HG03342 (cell line): ENCODE measurements around the gene PSD.

Experiments
- ATAC-seq: cut with Tn5 transposase; IDR thresholded peaks from one replicate; pipeline ENCODE4 v1.9.1; 2021; ENCODE audit warnings: mild to moderate bottlenecking, moderate library complexity; ENCODE audit not compliant: unreplicated experiment

Gene PSD

DNA sequence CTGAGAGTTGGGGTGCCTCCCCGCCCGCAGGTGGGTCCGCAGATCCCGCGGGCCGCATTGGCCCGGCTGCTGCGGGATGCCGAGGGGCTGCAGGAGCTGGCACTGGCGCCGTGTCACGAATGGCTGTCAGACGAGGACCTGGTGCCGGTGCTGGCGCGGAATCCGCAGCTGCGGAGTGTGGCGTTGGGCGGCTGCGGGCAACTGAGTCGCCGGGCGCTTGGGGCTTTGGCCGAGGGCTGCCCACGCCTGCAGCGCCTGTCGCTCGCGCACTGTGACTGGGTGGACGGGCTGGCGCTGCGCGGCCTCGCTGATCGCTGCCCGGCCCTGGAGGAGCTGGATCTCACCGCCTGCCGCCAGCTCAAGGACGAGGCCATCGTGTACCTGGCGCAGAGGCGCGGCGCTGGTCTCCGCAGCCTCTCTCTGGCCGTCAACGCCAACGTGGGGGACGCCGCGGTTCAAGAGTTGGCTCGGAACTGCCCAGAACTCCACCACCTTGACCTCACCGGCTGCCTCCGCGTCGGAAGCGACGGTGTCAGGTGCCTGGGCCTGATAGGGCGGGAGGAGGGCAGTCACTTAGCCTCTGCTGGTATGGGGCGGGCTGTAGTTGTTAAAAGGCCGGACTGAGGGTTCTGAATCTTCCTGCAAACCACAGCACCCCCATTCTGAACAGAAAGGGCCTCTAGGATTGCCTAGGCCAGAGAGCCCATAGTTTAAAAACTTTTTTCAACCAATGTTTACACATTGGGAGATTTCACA, 3.4 kb upstream of the PSD start:
- peak; percentile 4 for ATAC-seq

DNA sequence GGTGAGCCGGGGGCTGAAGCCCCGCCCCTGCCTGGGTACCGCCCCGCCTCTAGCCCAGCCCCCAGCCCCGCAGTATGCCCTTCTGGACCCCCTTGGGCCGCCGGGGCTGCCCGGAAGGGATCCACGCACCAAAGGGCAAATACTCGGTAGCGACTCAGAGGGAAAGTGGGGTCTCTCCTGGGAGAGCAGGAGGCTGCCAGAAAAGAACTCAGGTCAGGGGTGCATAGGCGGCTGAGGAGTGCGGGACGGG, 2.8 kb upstream of the PSD start:
- ATAC-seq = no peak

DNA sequence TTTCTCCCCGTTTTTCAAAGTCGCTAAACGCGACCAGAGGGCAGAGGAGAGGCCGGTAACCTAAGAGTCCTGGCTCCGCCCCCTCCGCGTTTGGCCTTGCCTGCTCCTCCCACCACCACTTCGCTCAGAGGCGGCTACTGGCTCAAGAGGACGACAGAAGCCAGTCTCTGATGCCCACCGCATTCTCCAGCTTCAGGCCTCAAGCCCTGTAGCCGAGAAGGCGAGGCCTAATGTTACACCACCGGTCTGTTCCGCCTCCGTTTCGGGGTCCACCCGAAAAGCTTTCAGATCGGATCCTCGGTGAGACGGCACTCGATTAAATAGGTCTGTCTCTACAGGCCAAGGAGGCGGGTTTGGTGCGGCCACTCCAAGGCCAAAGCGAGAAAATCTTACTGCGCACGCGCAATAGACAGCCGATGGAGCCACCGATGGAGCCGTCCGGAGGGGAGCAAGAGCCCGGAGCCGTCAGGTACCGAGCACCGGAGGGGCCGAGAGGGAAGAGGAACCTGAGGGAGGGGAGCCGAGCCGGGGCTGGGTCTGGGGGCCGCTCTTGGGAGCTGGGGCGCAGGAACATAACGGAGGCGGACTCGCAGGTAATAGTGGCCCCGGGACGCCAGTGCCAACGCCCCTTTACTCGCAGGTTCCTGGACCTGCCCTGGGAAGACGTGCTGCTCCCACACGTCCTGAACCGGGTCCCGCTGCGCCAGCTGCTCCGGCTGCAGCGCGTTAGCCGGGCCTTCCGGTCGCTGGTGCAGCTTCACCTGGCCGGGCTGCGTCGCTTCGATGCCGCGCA, 2.3 kb upstream of the PSD start, which contains the start of gene FBXL15:
Gene FBXL15, plus strand, starts transcription at position 123 of the 793 bp plus-strand sequence. Its CDS starts 294 bp downstream, at position 417.
- ATAC-seq = peak; percentile 62

DNA sequence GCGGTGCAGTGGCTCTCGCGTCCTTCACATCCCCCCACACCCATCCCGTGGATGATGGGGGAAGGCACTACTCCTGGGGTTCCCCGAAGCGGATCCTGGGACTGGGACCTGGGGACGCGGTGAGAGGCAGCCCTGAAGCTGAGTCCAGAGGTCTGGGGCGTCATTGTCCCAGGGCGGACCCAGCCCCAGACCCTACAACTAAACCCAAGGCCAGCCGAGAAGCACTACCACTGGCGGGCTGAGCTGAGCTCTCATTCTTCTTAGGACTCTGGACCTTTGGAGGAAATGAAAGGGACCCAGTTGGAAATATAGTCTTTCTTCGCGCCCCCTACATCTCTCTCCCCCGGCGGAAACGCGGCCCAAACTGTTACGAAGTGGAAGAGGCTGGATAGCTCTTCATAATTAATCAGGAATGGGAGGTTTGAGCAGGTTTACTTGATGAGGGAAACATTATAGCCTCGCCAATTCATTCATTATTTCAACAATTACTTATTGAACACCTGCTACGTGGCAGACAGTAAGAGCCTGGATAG, 1.7 kb upstream of the PSD start:
- no peak for ATAC-seq

DNA sequence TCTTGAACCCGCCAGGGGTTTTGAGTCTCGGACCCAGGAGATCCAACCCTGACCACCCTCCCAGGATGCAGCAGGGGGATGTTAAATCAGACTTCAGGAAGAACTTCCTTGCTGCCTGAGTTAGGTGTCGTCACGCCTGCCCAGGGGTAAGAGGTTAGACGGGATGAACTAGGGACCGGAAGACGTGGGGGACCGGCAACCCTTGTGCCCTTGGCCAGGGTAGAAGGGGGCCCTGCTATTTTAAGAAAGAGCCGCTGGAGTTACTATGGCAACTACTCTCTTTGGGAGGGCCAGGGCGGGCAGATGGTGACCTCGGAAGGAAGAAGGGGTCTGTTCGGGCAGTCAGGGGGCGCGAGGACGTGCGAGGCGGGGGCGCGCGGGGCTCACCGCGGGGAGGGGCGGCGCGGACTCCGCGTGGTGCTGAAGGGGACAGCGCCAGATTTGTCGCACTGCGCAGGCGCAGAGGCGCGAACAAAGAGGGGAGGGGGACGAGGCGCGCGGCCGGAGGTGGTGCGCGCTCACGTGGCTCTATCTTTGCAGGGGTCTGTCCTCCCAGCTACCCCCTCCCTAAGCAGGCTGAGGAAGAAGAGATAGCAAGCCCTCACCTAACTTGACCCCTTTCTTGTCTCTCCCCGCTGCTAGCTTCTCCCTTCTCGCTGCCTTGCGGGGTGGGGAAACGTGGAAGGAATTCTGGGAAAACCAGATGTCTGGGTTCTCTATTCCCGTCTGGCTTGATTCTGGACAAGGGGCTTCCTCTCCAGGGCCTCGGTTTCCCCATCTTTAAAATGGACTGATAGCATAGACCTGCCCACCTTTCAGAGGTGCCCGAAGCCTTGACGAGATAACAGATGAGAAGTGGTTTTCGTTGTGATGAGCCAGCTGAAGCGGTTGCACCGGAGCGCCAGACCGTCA, 940 bp upstream of the PSD start:
- no peak for ATAC-seq

DNA sequence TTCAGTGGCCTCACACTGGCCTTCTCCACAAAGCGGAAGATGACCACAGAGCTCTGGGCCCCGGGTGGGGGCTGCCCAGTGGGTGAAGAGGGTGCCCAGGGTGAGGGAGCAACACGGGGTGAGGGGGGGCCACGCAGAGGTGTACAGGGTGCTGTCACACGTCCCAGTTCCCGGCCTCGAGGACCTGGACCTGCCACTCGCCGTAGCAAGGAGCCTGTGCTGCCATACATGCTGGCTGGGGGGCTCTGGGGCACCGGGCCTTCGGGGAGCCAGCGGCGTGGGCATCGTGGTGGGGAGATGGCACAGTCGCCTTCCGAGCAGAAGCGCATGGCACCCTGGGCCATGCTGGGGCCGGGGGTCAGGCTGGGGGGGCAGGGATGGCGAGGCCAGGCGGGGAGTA, 1.9 kb downstream of the PSD start:
- no peak for ATAC-seq

DNA sequence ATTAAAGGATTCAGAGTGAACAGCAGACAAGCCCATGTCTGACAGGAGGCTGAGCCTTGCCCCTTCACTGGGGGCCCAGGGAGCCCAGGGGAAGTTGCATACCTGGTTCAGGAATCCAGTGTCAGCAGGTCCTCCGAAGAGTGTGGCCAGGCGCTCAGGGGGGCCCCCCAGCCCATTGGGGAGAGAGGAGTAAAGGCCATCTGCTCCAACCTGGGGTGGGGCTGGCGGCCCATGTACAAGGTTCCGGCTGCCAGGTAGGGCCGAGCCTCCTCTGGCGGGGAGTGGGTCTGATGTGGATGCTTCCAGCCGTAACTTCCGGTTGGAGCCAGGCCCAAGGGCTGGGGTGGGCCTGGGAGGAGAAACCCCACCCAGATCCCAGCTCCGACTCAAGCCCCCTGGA, 2.3 kb downstream of the PSD start:
- no peak for ATAC-seq

DNA sequence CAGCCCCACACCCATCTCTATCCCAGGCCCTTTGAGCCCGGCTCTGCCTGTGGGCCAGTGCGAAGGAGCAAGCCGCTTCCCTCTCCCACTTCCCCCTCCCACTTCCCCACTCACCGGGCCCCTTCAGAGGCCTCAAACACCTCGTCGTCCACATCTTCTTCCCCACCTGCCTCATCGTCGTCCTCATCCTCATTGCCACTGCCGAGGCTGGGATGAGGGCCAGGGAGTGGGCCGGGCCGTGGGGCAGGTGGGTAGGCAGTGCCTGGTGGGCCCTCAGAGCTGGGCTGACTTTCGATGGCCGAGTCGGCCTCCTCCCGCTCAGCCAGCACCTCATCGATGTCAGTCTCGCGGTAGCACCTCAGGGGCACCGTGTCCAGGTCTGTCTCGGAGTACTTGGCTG, 3.8 kb downstream of the PSD start:
- ATAC-seq = no peak

DNA sequence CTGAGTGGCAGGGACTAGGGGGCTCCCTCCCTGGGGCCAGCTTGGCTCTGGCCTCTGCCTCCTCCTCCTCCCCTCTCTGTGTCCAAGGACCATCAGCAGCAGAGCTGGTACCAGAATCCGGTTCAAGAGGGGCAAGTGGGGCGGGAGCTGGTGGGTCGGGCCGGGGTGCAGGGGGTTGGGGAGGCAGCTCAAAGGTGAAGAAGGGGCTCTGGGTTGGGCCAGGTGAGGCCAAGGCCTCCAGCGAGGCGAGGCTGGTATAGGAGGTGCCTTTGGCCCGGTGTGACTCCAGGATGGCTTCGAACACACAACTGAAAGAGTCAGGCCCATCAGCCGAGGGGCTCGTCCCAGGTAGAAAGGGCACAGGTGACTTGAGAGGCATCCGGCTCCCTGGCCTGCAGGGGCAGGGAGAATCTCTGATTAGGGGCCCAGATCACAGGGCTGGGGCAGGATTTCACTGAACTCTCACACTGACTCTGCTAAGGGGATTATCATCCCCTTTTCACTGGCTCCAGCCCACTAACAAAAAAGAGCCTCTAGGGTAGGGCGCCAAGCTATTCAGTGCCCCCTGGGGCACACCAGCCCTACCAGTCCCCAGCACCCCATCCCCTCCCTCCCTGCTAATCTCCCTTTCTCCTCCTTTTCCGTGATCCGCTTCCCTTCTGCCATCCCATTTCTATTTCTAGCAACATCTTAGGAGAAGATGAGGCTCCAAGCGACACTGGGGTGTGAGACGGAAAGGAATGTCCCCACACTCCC, 4.6 kb downstream of the PSD start:
- ATAC-seq = no peak

DNA sequence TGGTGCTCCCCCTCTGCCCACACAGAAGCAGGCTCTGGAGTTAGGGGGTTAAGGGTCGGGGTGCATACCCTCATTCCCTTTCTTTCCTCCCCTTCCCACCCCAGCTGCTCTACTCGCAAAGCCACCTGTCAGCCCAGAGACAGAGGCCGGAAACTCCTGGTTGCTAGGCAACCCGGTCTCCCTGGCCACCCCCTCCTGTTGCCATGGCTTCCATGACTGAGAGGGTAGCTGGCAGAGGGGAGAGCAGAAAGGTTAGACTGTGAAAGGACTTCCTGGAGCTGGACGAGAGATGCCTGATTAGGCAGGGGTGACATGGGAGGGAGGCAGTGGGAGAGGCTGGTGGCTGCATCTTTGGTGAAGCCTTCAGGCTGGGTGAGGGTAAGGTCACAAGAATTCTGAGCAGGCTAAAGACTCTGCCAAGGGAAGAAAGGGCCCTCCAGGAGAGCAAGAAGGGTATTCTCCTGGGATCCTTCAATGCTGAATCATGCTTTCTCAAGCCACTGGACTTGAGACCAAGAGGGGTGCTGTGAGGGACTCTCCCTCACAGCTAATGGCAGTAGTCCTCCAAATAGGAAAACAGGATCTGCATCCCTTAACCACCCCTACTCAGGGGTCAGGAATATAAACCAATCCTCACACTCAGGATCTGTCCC, 5.4 kb downstream of the PSD start:
- no peak for ATAC-seq

DNA sequence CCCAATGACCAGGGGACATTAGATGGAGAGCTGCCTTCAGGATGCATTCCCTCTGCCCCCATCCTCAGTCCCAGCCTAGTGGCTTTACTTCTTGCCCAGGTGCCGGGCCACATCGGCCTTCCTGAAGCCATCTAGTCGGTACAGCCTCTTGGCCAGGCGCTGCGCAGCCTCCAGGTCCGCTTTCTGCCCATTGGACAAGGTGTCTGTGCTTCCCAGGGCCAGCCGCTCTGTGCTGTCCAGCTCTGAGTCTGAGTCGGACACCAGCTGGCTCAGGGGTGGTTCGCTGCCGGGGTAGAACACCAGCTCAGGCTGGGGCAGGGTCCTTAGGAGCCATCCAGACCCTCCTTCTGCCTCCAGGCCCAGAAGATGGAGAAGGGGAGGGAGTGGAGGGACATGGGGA, 6.3 kb downstream of the PSD start:
- no peak for ATAC-seq

DNA sequence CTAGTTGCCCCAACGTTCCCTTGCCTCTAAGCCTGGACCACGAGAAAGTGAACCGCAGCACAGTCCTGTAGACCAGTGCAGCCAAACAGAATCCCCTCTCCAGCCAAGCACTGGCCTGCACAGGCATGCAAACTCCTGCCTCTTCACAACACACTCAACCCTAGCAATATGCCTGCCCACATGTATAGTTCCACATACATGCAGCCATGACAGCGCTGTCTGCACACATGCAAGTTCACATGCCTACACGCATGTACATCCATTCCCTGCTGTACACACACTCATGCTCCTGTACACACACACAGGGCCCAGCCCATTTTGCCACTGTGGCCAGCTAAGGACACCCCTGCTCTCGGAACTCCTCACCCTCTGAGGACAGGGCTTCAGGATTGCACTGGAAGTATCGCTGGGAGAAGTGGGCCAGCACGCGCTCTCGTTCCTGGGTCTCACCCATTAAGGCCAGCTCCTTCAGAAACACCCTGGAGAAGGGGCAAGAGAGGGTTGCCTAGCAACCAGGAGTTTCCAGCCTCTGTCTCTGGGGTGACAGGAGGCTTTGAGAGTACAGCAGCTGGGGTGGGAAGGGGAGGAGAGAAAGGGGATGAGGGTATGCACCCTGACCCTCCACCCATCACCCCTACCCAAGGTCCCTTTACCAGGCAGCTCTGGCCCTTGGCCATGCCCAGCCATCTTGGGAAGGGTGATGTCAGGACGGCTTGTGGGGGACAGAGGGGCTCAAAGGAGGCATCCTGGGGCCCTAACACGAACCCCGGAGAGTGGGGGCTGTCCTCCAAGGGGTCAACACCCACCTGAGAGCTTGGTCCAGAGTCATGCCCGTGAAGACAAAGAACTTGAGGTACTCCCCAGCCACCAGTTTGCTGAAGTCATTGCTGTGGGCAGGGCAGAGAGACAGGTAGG, 7.0 kb downstream of the PSD start:
- no peak for ATAC-seq

DNA sequence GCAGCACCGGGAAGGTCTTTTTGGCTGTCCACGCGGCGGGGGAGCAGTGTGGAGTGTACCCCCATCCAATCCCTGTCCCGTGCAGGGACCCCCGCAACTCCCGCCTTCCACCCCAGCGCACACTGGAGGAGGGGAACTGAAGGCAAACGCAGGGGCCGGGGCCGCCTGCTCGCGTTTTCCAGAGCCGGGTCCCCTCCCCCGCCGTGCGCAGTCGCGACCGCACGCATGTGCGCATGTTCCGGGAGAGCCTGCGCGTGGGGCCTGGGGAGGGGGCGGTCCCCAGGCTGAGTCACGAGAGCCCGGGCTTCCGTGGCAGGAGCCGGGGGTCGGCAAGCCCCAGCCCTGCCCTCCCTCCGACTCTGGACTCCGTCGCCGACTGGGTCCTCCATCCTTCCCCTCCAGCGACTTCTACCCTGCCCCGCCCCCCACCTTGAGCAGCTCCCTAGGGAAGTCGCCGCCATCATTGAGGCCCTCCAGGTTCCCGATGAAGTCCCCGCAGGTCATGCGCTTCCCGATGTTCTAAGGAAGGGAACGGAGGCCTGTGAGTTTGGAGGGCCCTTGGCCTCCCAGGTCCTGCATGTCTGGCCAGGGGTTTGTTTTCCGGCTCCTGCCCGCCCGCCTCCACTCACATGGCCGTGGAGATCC, 8.0 kb downstream of the PSD start:
- no peak for ATAC-seq

DNA sequence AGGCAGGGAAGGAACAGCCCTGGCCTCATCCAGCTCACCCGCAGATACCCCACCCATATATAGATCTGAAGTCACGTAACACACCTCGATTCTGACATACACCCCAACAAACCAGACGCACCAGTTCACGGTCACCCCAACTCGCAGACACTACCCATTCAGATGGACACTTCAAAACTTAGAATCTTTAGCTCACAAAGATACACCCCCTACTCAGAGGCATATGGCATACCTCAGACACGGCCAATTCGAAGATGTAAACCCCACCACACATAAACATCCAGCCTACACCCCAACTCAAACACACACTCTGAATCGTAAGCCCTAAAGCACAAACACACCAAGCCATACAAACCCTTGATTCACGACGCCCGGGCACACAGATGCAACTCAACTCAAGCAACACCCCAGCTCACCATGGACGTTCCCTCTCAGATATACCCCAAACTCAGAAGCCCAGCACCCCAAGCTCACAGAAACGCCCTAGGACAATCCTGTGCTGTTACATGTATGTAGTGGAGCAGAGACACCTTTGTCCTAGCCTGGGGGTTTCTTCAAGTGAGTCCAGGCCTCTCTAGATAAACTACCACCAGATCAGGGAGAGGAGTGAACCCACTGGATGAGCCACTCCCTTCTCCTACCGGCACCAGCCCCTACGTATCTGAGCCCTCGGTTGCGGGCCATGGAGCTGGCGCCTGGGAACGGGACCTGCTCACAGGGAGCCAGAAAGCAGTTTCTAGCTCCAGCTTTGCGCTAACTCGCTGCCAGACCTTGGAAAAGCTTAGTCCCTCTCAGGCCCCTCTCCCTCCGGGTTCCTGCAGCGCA, 8.8 kb downstream of the PSD start:
- ATAC-seq = no peak

DNA sequence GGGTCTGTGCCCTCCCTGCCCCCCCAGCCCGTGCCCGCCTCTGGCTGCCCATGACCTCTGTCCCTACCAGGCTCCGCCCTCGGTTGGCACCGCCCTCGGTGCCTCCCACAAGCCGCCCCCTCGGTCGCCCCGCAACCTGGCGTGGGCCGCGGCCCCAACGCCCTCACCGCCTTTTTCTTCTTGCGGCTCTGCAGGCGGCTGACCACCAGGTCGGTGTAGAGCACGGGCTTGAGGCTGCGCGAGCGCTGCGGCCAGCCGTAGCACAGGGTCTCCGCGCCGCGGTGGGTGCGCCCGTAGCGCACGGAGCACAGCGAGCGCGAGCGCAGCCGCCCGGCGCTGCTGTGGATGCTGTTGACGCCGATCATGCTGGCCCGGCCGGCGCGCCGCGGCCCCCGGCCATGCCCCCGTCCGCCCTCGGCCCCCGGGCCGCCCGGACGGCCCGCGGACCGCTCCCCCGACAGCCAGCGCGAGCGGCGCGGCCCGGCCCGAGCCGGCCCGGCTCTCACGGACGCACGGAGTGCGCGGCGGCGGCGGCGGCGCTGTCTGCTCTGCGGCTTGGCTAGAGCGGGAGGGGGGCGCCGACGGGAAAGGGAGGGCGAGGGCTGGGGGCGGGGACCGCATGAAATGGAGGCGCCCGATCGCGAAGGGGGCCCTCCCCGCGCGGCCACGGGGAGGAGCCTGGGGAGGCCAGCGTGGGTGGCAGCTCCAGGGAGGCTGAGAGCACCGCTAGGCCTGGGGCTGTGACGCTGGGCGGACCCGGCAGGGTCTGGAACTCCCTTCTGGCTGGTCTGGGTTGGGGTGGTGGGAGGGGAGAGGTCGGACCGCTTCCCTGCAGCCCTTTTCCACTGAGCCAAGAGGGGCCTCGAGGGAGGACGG, 9.6 kb downstream of the PSD start:
- ATAC-seq = no peak

DNA sequence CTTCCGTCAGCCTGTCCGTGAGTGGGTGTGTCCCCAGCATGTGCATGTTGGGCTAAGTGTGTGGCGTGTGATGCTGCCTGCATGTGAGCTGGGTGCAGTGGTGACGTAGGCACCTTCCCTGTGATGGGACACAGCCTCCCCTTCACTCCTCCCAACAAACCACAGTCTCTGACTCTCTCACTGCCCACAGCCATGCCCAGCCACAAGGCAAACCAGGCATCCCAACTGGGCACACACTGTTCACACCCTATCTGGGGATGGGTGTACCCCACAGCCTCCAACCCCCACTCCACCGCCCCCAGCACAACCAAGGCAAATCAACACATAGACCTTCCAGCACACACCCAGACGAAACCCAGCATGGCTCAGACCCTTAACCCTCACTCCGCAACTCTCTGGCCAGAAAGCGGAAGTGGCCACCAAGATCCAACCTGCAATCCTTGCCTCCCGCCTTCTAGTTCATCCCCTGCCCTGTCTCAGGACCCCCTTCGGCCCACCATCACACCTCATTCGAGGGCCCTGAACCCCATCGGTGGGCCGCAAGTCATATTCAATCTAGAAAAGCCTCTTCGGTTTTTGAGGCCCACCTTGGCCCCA, 10.4 kb downstream of the PSD start:
- ATAC-seq = no peak
